Chondrocyte (in vitro differentiated cells): ENCODE results near the gene MCC. TPM values are rescaled to one million over a fixed set of nuclear protein-coding genes. Genes with fewer than 3 reads are reported as not detected.
A peak's percentile ranks its signal among the peaks of the same experiment; 100 is the strongest.

Experiments used
- DNase-seq: peaks from one replicate; pipeline ENCODE4 v3.0.0; 2021; ENCODE audit warnings: mixed read lengths, low spot score
- H3K27ac Mint-ChIP-seq: one replicate; pipeline ENCODE4 v1.8.0; 2021; ENCODE audit warnings: mild to moderate bottlenecking, moderate library complexity, mixed read lengths; ENCODE audit not compliant: unreplicated experiment
- H3K27me3 Mint-ChIP-seq: 2 replicates; pipeline ENCODE4 v1.8.0; 2021; ENCODE audit warnings: low read depth, mixed read lengths
- H3K36me3 Mint-ChIP-seq: 2 replicates; pipeline ENCODE4 v1.8.0; 2021; ENCODE audit warnings: low read depth, mixed read lengths
- H3K4me1 Mint-ChIP-seq: 2 replicates; pipeline ENCODE4 v1.8.0; 2021; ENCODE audit warnings: low read depth, mild to moderate bottlenecking, mixed read lengths
- H3K4me3 Mint-ChIP-seq: one replicate; pipeline ENCODE4 v1.8.0; 2021; ENCODE audit warnings: mild to moderate bottlenecking, moderate library complexity, mixed read lengths; ENCODE audit not compliant: unreplicated experiment
- H3K9me3 Mint-ChIP-seq: 2 replicates; pipeline ENCODE4 v1.8.0; 2021; ENCODE audit warnings: low read depth, mixed read lengths
- total RNA-seq: library from RNA; stranded (reverse); gene quantifications from 3 replicates; pipeline ENCODE4 v1.2.1, GENCODE V29; 2021
- TF ChIP-seq, protein P1 (sequence below): fragments of 200-600 bp; sonication (generic); IDR thresholded peaks from 2 replicates; pipeline ENCODE4 v1.5.0; 2021; ENCODE audit warnings: antibody characterized with exemption, mild to moderate bottlenecking, moderate library complexity

Gene MCC
- total RNA-seq, 1 donor from 2014 or later = 15.0 TPM

GRCh38 chr5:113090336-113091106 lies 397.7 kb downstream of the MCC start:
- H3K36me3 Mint-ChIP-seq = peaks cover 1% of the 10 kb centered on the region
- H3K4me1 Mint-ChIP-seq = peaks cover 34% of the 10 kb centered on the region
- peak overlapping the region; percentile 25 for H3K27ac Mint-ChIP-seq
- H3K9me3 Mint-ChIP-seq = no peaks in the 10 kb centered on the region
- no peak for DNase-seq
- H3K4me3 Mint-ChIP-seq = no peak overlapping the region
- no peaks in the 10 kb centered on the region for H3K27me3 Mint-ChIP-seq
- TF ChIP-seq, protein P1, sequence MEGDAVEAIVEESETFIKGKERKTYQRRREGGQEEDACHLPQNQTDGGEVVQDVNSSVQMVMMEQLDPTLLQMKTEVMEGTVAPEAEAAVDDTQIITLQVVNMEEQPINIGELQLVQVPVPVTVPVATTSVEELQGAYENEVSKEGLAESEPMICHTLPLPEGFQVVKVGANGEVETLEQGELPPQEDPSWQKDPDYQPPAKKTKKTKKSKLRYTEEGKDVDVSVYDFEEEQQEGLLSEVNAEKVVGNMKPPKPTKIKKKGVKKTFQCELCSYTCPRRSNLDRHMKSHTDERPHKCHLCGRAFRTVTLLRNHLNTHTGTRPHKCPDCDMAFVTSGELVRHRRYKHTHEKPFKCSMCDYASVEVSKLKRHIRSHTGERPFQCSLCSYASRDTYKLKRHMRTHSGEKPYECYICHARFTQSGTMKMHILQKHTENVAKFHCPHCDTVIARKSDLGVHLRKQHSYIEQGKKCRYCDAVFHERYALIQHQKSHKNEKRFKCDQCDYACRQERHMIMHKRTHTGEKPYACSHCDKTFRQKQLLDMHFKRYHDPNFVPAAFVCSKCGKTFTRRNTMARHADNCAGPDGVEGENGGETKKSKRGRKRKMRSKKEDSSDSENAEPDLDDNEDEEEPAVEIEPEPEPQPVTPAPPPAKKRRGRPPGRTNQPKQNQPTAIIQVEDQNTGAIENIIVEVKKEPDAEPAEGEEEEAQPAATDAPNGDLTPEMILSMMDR = peak; percentile 18

DNA sequence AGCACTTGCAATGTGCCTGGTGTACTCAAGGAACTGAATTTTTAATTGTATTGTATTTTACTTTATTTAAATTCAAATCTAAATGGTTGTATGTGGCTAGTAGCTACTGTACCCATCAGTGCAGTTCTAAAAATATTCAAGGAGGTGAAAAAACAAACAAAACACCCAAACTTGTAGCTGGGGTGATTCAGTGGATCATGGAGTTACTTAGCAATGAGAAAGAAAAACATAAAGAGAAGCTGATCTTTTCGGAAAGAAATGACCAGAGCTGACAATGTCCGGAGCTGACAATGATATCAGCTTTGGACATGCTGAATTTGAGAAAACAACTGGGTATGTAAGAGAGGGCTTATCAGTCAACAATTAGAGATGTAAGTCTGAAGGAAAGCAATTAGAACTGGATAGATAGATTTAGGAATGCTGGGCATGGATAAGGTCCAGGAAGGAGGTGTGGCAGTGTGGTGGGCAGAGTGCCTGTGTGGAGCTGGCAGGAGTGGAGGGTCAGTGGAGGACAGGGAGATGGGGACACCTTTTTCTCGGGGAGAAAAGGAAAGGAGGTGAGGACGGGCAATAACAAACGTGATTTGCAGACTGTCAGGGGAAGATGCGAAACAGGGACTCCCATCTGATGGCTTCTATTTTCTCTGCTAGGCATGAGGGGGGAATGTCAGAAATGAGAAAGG lies 398.5 kb downstream of the MCC start:
- peaks cover 34% of the 10 kb centered on the region for H3K4me1 Mint-ChIP-seq
- TF ChIP-seq, protein P1 = no peak
- H3K27ac Mint-ChIP-seq = peak overlapping the region; percentile 70
- no peak overlapping the region for H3K4me3 Mint-ChIP-seq
- no peak for DNase-seq
- H3K36me3 Mint-ChIP-seq = peaks cover 1% of the 10 kb centered on the region
- H3K9me3 Mint-ChIP-seq = no peaks in the 10 kb centered on the region
- no peaks in the 10 kb centered on the region for H3K27me3 Mint-ChIP-seq

DNA sequence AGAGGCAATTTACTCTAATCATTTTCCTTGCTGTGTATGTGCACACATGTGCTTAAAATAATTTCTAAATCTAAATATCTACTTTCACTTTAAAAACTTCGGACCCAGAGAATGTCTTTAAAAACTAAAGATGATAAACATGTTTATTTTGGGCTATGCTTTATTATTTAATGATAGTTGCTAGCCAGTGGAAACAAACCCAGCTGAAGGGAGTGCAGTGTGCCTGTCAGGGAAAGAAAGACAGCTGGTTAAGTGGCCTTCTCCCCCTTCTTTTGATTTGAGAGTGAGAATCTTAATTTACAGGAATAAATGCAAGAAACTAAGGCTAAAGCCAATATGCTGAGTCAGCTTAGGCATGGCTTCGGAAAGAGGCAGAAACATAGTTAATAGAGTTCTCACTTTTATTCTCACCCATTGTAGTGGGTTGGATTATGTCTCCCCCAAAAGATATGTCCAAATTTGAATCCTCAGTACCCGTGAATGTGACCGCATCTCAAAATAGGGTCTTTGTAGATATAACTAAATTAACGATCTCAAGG lies 400.2 kb downstream of the MCC start:
- H3K36me3 Mint-ChIP-seq = peaks cover 1% of the 10 kb centered on the region
- no peak for DNase-seq

GRCh38 chr5:113085880-113086409 lies 402.3 kb downstream of the MCC start:
- no peak overlapping the region for H3K4me3 Mint-ChIP-seq
- TF ChIP-seq, protein P1 = no peak
- no peaks in the 10 kb centered on the region for H3K36me3 Mint-ChIP-seq
- no peaks in the 10 kb centered on the region for H3K27me3 Mint-ChIP-seq
- no peak for DNase-seq
- no peak overlapping the region for H3K27ac Mint-ChIP-seq
- H3K9me3 Mint-ChIP-seq = no peaks in the 10 kb centered on the region
- H3K4me1 Mint-ChIP-seq = peaks cover 35% of the 10 kb centered on the region

More for the DNA sequence above, 400.2 kb downstream of the MCC start:
- H3K27me3 Mint-ChIP-seq = no peaks in the 10 kb centered on the region
- TF ChIP-seq, protein P1 = no peak
- H3K4me1 Mint-ChIP-seq = peaks cover 41% of the 10 kb centered on the region
- peak overlapping the region; percentile 10 for H3K27ac Mint-ChIP-seq
- no peaks in the 10 kb centered on the region for H3K9me3 Mint-ChIP-seq
- no peak overlapping the region for H3K4me3 Mint-ChIP-seq

GRCh38 chr5:113085084-113085414 lies 403.2 kb downstream of the MCC start:
- no peak for DNase-seq
- Mint-ChIP-seq H3K27me3 (no peaks in the 10 kb centered on the region), H3K36me3 (peaks cover 1% of the 10 kb centered on the region), H3K27ac (no peak overlapping the region), H3K4me3 (no peak overlapping the region), H3K9me3 (no peaks in the 10 kb centered on the region), H3K4me1 (peaks cover 28% of the 10 kb centered on the region)
- TF ChIP-seq, protein P1 = no peak
